ENCODE results near the gene CNTNAP5.

- no peak for TF ChIP-seq CTCF (IDR thresholded peaks at IDR 0.05)
- no peak for TF ChIP-seq EZH2 (IDR thresholded peaks at IDR 0.05; ENCODE audit: borderline replicate concordance, insufficient read depth, low read depth, low read length, poor library complexity, severe bottlenecking)
Measured at GRCh38 chr2:124039032-124039431, 13.9 kb downstream of the CNTNAP5 start.
